GM23338 (cell line): ENCODE data around the gene VEZT. TPM values are rescaled to one million over a fixed set of nuclear protein-coding genes. Genes with fewer than 3 reads are reported as not detected.

ENCODE experiments used
- ATAC-seq: fragments of 200-7000 bp; cut with Tn5 transposase; 3 replicates; pipeline ENCODE4 v1.9.1; 2020
- DNase-seq: peaks from one replicate; pipeline ENCODE4 v3.0.0-alpha.2; 2015; ENCODE audit warnings: low spot score
- H2AFZ ChIP-seq: fragments of 200-600 bp; sonication (generic); 2 replicates; pipeline ENCODE4 v1.8.0; 2016; ENCODE audit warnings: antibody characterized with exemption, mild to moderate bottlenecking, moderate library complexity
- H3F3A ChIP-seq: fragments of 200-600 bp; sonication (generic); replicated peaks from 2 replicates; pipeline ENCODE4 v1.8.0; 2017; ENCODE audit warnings: antibody characterized with exemption, mixed run types, low read depth
- H3K27ac ChIP-seq: fragments of 200-600 bp; sonication (generic); 2 replicates; pipeline ENCODE4 v1.6.1; 2016; ENCODE audit warnings: low read depth
- H3K27me3 ChIP-seq: fragments of 200-600 bp; sonication (generic); 2 replicates; pipeline ENCODE4 v1.8.0; 2016; ENCODE audit warnings: mild to moderate bottlenecking, mixed run types, moderate library complexity; ENCODE audit not compliant: insufficient read depth
- H3K36me3 ChIP-seq: fragments of 200-600 bp; sonication (generic); 2 replicates; pipeline ENCODE4 v1.8.0; 2016; ENCODE audit warnings: mild to moderate bottlenecking; ENCODE audit not compliant: insufficient read depth
- H3K4me1 ChIP-seq: fragments of 200-600 bp; sonication (generic); 2 replicates; pipeline ENCODE4 v1.8.0; 2016; ENCODE audit warnings: mild to moderate bottlenecking, moderate library complexity; ENCODE audit not compliant: insufficient read depth
- H3K4me2 ChIP-seq: fragments of 200-600 bp; sonication (generic); 2 replicates; pipeline ENCODE4 v1.7.1; 2017; ENCODE audit warnings: mixed run types
- H3K4me3 ChIP-seq: fragments of 200-600 bp; sonication (generic); 2 replicates; pipeline ENCODE4 v1.6.1; 2016; ENCODE audit warnings: mixed run types
- H3K79me2 ChIP-seq: fragments of 200-600 bp; sonication (generic); replicated peaks from 2 replicates; pipeline ENCODE4 v1.8.0; 2017; ENCODE audit warnings: mild to moderate bottlenecking; ENCODE audit not compliant: insufficient read depth
- H3K9me2 ChIP-seq: fragments of 200-600 bp; sonication (generic); 2 replicates; pipeline ENCODE4 v1.8.0; 2017; ENCODE audit not compliant: insufficient read depth
- H4K20me1 ChIP-seq: fragments of 200-600 bp; sonication (generic); replicated peaks from 2 replicates; pipeline ENCODE4 v1.8.0; 2017; ENCODE audit warnings: mild to moderate bottlenecking; ENCODE audit not compliant: insufficient read depth
- H3K27ac Mint-ChIP-seq: 2 replicates; pipeline ENCODE4 v1.8.0; 2020; ENCODE audit warnings: inconsistent platforms, mild to moderate bottlenecking, moderate library complexity, mixed read lengths
- H3K27me3 Mint-ChIP-seq: 3 replicates; pipeline ENCODE4 v1.8.0; 2022; ENCODE audit warnings: low read depth, mild to moderate bottlenecking, moderate library complexity, mixed read lengths, inconsistent platforms; ENCODE audit not compliant: insufficient read depth, poor library complexity
- H3K36me3 Mint-ChIP-seq: 3 replicates; pipeline ENCODE4 v1.8.0; 2021; ENCODE audit warnings: low read depth, mild to moderate bottlenecking, inconsistent platforms, moderate library complexity, mixed read lengths
- H3K4me1 Mint-ChIP-seq: 3 replicates; pipeline ENCODE4 v1.8.0; 2020; ENCODE audit warnings: mild to moderate bottlenecking, inconsistent platforms, mixed read lengths
- H3K4me3 Mint-ChIP-seq: 3 replicates; pipeline ENCODE4 v1.8.0; 2021; ENCODE audit warnings: moderate library complexity, mild to moderate bottlenecking, inconsistent platforms, mixed read lengths
- H3K9me3 Mint-ChIP-seq: 3 replicates; pipeline ENCODE4 v1.8.0; 2020; ENCODE audit warnings: moderate library complexity, mild to moderate bottlenecking, inconsistent platforms, mixed read lengths
- CREB1 ChIP-seq: fragments of 250-450 bp; sonication (Bioruptor Pico); IDR thresholded peaks from 2 replicates; pipeline ENCODE4 v1.5.0; 2020; ENCODE audit warnings: low read depth, mild to moderate bottlenecking, moderate library complexity
- JUNB ChIP-seq: IDR thresholded peaks from one replicate; pipeline ENCODE4 v1.6.1; 2016; ENCODE audit warnings: antibody characterized with exemption; ENCODE audit not compliant: unreplicated experiment
- NANOG ChIP-seq: IDR thresholded peaks from 2 replicates; pipeline ENCODE4 v1.6.1; 2016; ENCODE audit warnings: antibody characterized with exemption, borderline replicate concordance
- POLR2AphosphoS5 ChIP-seq: IDR thresholded peaks from 2 replicates; pipeline ENCODE4 v1.6.1; 2016; ENCODE audit warnings: antibody characterized with exemption, low read depth
- STAT1 ChIP-seq: IDR thresholded peaks from one replicate; pipeline ENCODE4 v1.6.1; 2016; ENCODE audit warnings: antibody characterized with exemption; ENCODE audit not compliant: unreplicated experiment
- ZNF331 ChIP-seq: fragments of 250-450 bp; sonication (Bioruptor Pico); IDR thresholded peaks from 2 replicates; pipeline ENCODE4 v1.5.0; 2020; ENCODE audit warnings: low read depth, mild to moderate bottlenecking, moderate library complexity
- polyA plus RNA-seq: library from polyadenylated mRNA; unstranded; fragments of >200 nt; fragmentation: Nextera tagmentation; extraction: Ambion mirVana; gene quantifications from 2 replicates; pipeline ENCODE4 v1.2.1, GENCODE V29; 2016
- total RNA-seq: library from RNA; depleted of rRNA; stranded (reverse); fragments of >200 nt; shearing (Covaris generic); gene quantifications from 2 replicates; pipeline ENCODE4 v1.2.3, GENCODE V29; 2014
- TF ChIP-seq, protein P1 (sequence below): fragments of 250-450 bp; sonication (Bioruptor Pico); IDR thresholded peaks from 2 replicates; pipeline ENCODE4 v1.5.0; 2020; ENCODE audit warnings: mild to moderate bottlenecking, moderate library complexity
- TF ChIP-seq, protein P2 (sequence below), 2 experiments: fragments of 200-600 bp in 1 of 2; sonication (generic) in 1 of 2; conservative IDR thresholded peaks; 2 replicates each; pipeline versions ENCODE4 v1.5.1 to v1.6.1; 2016 to 2017; ENCODE audit warnings: antibody characterized with exemption in 2 of 2, low read depth in 2 of 2, mild to moderate bottlenecking in 2 of 2, moderate library complexity in 1 of 2
- TF ChIP-seq, protein P3 (sequence below): IDR thresholded peaks from 2 replicates; pipeline ENCODE4 v1.6.1; 2016; ENCODE audit warnings: antibody characterized with exemption

The VEZT gene
- total and polyA plus RNA-seq, 2 experiments from 2014 or later, result 34.2 to 51.5 TPM

GRCh38 chr12:95206916-95207315, 10.7 kb upstream of the VEZT start:
- H3K27ac ChIP-seq, result peak overlapping the region; percentile 96
- TF ChIP-seq, protein P1, sequence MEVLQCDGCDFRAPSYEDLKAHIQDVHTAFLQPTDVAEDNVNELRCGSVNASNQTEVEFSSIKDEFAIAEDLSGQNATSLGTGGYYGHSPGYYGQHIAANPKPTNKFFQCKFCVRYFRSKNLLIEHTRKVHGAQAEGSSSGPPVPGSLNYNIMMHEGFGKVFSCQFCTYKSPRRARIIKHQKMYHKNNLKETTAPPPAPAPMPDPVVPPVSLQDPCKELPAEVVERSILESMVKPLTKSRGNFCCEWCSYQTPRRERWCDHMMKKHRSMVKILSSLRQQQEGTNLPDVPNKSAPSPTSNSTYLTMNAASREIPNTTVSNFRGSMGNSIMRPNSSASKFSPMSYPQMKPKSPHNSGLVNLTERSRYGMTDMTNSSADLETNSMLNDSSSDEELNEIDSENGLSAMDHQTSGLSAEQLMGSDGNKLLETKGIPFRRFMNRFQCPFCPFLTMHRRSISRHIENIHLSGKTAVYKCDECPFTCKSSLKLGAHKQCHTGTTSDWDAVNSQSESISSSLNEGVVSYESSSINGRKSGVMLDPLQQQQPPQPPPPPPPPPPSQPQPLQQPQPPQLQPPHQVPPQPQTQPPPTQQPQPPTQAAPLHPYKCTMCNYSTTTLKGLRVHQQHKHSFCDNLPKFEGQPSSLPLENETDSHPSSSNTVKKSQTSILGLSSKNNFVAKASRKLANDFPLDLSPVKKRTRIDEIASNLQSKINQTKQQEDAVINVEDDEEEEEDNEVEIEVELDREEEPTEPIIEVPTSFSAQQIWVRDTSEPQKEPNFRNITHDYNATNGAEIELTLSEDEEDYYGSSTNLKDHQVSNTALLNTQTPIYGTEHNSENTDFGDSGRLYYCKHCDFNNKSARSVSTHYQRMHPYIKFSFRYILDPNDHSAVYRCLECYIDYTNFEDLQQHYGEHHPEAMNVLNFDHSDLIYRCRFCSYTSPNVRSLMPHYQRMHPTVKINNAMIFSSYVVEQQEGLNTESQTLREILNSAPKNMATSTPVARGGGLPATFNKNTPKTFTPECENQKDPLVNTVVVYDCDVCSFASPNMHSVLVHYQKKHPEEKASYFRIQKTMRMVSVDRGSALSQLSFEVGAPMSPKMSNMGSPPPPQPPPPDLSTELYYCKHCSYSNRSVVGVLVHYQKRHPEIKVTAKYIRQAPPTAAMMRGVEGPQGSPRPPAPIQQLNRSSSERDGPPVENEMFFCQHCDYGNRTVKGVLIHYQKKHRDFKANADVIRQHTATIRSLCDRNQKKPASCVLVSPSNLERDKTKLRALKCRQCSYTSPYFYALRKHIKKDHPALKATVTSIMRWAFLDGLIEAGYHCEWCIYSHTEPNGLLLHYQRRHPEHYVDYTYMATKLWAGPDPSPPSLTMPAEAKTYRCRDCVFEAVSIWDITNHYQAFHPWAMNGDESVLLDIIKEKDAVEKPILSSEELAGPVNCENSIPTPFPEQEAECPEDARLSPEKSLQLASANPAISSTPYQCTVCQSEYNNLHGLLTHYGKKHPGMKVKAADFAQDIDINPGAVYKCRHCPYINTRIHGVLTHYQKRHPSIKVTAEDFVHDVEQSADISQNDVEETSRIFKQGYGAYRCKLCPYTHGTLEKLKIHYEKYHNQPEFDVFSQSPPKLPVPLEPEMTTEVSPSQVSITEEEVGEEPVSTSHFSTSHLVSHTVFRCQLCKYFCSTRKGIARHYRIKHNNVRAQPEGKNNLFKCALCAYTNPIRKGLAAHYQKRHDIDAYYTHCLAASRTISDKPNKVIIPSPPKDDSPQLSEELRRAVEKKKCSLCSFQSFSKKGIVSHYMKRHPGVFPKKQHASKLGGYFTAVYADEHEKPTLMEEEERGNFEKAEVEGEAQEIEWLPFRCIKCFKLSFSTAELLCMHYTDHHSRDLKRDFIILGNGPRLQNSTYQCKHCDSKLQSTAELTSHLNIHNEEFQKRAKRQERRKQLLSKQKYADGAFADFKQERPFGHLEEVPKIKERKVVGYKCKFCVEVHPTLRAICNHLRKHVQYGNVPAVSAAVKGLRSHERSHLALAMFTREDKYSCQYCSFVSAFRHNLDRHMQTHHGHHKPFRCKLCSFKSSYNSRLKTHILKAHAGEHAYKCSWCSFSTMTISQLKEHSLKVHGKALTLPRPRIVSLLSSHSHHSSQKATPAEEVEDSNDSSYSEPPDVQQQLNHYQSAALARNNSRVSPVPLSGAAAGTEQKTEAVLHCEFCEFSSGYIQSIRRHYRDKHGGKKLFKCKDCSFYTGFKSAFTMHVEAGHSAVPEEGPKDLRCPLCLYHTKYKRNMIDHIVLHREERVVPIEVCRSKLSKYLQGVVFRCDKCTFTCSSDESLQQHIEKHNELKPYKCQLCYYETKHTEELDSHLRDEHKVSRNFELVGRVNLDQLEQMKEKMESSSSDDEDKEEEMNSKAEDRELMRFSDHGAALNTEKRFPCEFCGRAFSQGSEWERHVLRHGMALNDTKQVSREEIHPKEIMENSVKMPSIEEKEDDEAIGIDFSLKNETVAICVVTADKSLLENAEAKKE (CRISPR knock-in tag), result no peak
- TF ChIP-seq ZNF331 (CRISPR knock-in tag) (no peak), POLR2AphosphoS5 (no peak), CREB1 (CRISPR knock-in tag) (no peak), JUNB (no peak), STAT1 (no peak), NANOG (no peak)
- TF ChIP-seq, protein P2, sequence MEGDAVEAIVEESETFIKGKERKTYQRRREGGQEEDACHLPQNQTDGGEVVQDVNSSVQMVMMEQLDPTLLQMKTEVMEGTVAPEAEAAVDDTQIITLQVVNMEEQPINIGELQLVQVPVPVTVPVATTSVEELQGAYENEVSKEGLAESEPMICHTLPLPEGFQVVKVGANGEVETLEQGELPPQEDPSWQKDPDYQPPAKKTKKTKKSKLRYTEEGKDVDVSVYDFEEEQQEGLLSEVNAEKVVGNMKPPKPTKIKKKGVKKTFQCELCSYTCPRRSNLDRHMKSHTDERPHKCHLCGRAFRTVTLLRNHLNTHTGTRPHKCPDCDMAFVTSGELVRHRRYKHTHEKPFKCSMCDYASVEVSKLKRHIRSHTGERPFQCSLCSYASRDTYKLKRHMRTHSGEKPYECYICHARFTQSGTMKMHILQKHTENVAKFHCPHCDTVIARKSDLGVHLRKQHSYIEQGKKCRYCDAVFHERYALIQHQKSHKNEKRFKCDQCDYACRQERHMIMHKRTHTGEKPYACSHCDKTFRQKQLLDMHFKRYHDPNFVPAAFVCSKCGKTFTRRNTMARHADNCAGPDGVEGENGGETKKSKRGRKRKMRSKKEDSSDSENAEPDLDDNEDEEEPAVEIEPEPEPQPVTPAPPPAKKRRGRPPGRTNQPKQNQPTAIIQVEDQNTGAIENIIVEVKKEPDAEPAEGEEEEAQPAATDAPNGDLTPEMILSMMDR (conservative IDR thresholded peaks at IDR 0.05; ENCODE audit: low read depth in 2 of 2), result no peak
- TF ChIP-seq, protein P3, sequence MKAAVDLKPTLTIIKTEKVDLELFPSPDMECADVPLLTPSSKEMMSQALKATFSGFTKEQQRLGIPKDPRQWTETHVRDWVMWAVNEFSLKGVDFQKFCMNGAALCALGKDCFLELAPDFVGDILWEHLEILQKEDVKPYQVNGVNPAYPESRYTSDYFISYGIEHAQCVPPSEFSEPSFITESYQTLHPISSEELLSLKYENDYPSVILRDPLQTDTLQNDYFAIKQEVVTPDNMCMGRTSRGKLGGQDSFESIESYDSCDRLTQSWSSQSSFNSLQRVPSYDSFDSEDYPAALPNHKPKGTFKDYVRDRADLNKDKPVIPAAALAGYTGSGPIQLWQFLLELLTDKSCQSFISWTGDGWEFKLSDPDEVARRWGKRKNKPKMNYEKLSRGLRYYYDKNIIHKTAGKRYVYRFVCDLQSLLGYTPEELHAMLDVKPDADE, result no peak
- DNase-seq (no peak), ATAC-seq (no peak)
- Mint-ChIP-seq H3K36me3 (peaks cover 39% of the 10 kb centered on the region), H3K27me3 (peaks cover 6% of the 10 kb centered on the region), H3K9me3 (no peaks in the 10 kb centered on the region), H3K27ac (peak overlapping the region; percentile 98), H3K4me3 (no peak overlapping the region; the same call in 2 of the 3 replicates), H3K4me1 (peaks cover 75% of the 10 kb centered on the region)
- H3K36me3 ChIP-seq, result no peaks in the 10 kb centered on the region
- peak overlapping the region; percentile 64 for H3K4me2 ChIP-seq
- peaks cover 93% of the 10 kb centered on the region for H3K79me2 ChIP-seq
- peaks cover 90% of the 10 kb centered on the region for H3K4me1 ChIP-seq
- no peak overlapping the region for H2AFZ ChIP-seq
- no peaks in the 10 kb centered on the region for H3K9me2 ChIP-seq
- H3F3A ChIP-seq, result 0 out of 2 replicates have a peak, but pooled peaks cover 3% of the 10 kb centered on the region
- no peaks in the 10 kb centered on the region for H4K20me1 ChIP-seq
- H3K4me3 ChIP-seq, result peak overlapping the region; percentile 36; the same call in 1 of the 2 replicates
- H3K27me3 ChIP-seq, result no peaks in the 10 kb centered on the region
